Measurements from ENCODE around the gene RALGAPB. TPM values are rescaled to one million over a fixed set of nuclear protein-coding genes. Genes with fewer than 3 reads are reported as not detected.

The RALGAPB gene
- total RNA-seq, 1 donor, result 42.7 TPM

- peak; percentile 97 for DNase-seq (ENCODE audit: insufficient read length, low spot score, missing footprints)
- no peak for TF ChIP-seq CTCF (IDR thresholded peaks at IDR 0.05; ENCODE audit: extremely low read depth, low read depth, low read length)
- Histone ChIP-seq H3K4me1 (ENCODE audit: insufficient read depth, low read length) (peaks cover 25% of the 10 kb centered on the region), H3K27ac (ENCODE audit: low read depth, low read length) (peak overlapping the region; percentile 61), H2AFZ (ENCODE audit: low read length) (no peak overlapping the region), H3K36me3 (ENCODE audit: insufficient read depth, low read length) (peaks cover 88% of the 10 kb centered on the region), H3K27me3 (ENCODE audit: insufficient read depth, low read length) (no peaks in the 10 kb centered on the region), H3K79me2 (ENCODE audit: insufficient read depth, low read length) (peaks cover 89% of the 10 kb centered on the region), H3K4me3 (ENCODE audit: insufficient read depth, low read length) (no peak overlapping the region), H3K9me3 (ENCODE audit: low read depth, low read length) (no peaks in the 10 kb centered on the region), H3K4me2 (ENCODE audit: insufficient read depth, low read length) (peak overlapping the region; percentile 55), H4K20me1 (ENCODE audit: insufficient read depth, low read length) (peaks cover 90% of the 10 kb centered on the region)
Observed at GRCh38 chr20:38426006-38426897, 46.4 kb upstream of the RALGAPB start.

GRCh38 chr20:38427655-38428023, 45.0 kb upstream of the RALGAPB start:
- no peak for TF ChIP-seq CTCF (IDR thresholded peaks at IDR 0.05; ENCODE audit: extremely low read depth, low read depth, low read length)
- no peaks in the 10 kb centered on the region for H3K27me3 ChIP-seq (ENCODE audit: insufficient read depth, low read length)
- H3K36me3 ChIP-seq (ENCODE audit: insufficient read depth, low read length), result peaks cover 88% of the 10 kb centered on the region
- H3K27ac ChIP-seq (ENCODE audit: low read depth, low read length), result peak overlapping the region; percentile 61
- no peak overlapping the region for H3K4me3 ChIP-seq (ENCODE audit: insufficient read depth, low read length)
- H3K4me1 ChIP-seq (ENCODE audit: insufficient read depth, low read length), result peaks cover 27% of the 10 kb centered on the region
- peaks cover 90% of the 10 kb centered on the region for H3K79me2 ChIP-seq (ENCODE audit: insufficient read depth, low read length)
- H3K9me3 ChIP-seq (ENCODE audit: low read depth, low read length), result no peaks in the 10 kb centered on the region
- peaks cover 91% of the 10 kb centered on the region for H4K20me1 ChIP-seq (ENCODE audit: insufficient read depth, low read length)
- H3K4me2 ChIP-seq (ENCODE audit: insufficient read depth, low read length), result peak overlapping the region; percentile 55
- DNase-seq (ENCODE audit: insufficient read length, low spot score, missing footprints), result peak; percentile 34
- no peak overlapping the region for H2AFZ ChIP-seq (ENCODE audit: low read length)

- no peak for TF ChIP-seq CTCF (IDR thresholded peaks at IDR 0.05; ENCODE audit: extremely low read depth, low read depth, low read length)
- H3K4me2 ChIP-seq (ENCODE audit: insufficient read depth, low read length), result no peak overlapping the region
- peaks cover 35% of the 10 kb centered on the region for H3K4me1 ChIP-seq (ENCODE audit: insufficient read depth, low read length)
- peaks cover 93% of the 10 kb centered on the region for H3K36me3 ChIP-seq (ENCODE audit: insufficient read depth, low read length)
- H2AFZ ChIP-seq (ENCODE audit: low read length), result no peak overlapping the region
- DNase-seq (ENCODE audit: insufficient read length, low spot score, missing footprints), result no peak
- H4K20me1 ChIP-seq (ENCODE audit: insufficient read depth, low read length), result peaks cover 93% of the 10 kb centered on the region
- H3K9me3 ChIP-seq (ENCODE audit: low read depth, low read length), result no peaks in the 10 kb centered on the region
- peaks cover 91% of the 10 kb centered on the region for H3K79me2 ChIP-seq (ENCODE audit: insufficient read depth, low read length)
- no peaks in the 10 kb centered on the region for H3K27me3 ChIP-seq (ENCODE audit: insufficient read depth, low read length)
- no peak overlapping the region for H3K27ac ChIP-seq (ENCODE audit: low read depth, low read length)
- no peak overlapping the region for H3K4me3 ChIP-seq (ENCODE audit: insufficient read depth, low read length)
Observed at GRCh38 chr20:38428800-38429199, 43.8 kb upstream of the RALGAPB start.

- Histone ChIP-seq H2AFZ (ENCODE audit: low read length) (no peak overlapping the region), H3K4me1 (ENCODE audit: insufficient read depth, low read length) (peaks cover 40% of the 10 kb centered on the region), H3K4me3 (ENCODE audit: insufficient read depth, low read length) (no peak overlapping the region), H3K9me3 (ENCODE audit: low read depth, low read length) (no peaks in the 10 kb centered on the region), H3K36me3 (ENCODE audit: insufficient read depth, low read length) (peaks cover 92% of the 10 kb centered on the region), H3K79me2 (ENCODE audit: insufficient read depth, low read length) (peaks cover 91% of the 10 kb centered on the region), H3K27ac (ENCODE audit: low read depth, low read length) (no peak overlapping the region), H3K27me3 (ENCODE audit: insufficient read depth, low read length) (no peaks in the 10 kb centered on the region), H4K20me1 (ENCODE audit: insufficient read depth, low read length) (peaks cover 93% of the 10 kb centered on the region), H3K4me2 (ENCODE audit: insufficient read depth, low read length) (no peak overlapping the region)
- DNase-seq (ENCODE audit: insufficient read length, low spot score, missing footprints), result no peak
- no peak for TF ChIP-seq CTCF (IDR thresholded peaks at IDR 0.05; ENCODE audit: extremely low read depth, low read depth, low read length)
Observed at GRCh38 chr20:38429301-38429700, 43.3 kb upstream of the RALGAPB start.
